ENCODE data around the gene MAP4K2. TPM values are rescaled to one million over a fixed set of nuclear protein-coding genes. Genes with fewer than 3 reads are reported as not detected.

Gene MAP4K2
- total and polyA plus RNA-seq, 7 donors = 9.0 to 23.5 (median 13.6) TPM

DNA sequence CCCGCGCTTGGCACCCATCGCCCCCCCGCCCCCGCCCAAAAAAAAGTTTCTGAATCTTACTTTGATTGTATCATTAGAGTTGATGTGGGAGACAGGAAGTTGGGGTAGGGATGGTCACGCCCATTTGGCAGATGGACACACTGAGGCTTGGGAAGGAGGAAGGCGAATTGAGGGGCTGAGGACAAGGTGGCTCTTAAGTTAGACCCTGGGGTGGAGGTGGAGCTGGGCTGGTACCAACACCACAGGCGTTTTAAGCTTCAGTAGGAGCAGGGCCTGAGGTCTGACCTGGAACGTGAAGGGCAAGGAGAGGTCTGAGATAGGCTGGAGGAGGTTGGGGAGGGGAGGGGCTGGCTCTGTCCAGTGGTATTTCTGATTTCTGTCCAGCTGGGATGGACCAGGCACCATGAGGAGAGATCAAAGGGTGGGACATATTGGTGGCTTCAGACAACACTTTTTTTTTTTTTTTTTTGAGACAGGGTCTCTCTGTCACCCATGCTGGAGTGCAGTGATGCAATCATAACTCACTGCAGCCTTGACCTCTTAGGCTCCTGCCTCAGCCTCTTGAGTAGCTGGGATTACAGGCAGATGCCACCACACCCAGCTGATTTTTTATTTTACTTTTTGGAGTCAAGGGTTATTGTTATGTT, 42.2 kb upstream of the MAP4K2 start:
- 14 to 25% methylated on average over 9 of the region's 9 CpGs for WGBS, 2 donors
- H3K27ac ChIP-seq = peak overlapping the region in 1 of 4 donors; percentile 53

DNA sequence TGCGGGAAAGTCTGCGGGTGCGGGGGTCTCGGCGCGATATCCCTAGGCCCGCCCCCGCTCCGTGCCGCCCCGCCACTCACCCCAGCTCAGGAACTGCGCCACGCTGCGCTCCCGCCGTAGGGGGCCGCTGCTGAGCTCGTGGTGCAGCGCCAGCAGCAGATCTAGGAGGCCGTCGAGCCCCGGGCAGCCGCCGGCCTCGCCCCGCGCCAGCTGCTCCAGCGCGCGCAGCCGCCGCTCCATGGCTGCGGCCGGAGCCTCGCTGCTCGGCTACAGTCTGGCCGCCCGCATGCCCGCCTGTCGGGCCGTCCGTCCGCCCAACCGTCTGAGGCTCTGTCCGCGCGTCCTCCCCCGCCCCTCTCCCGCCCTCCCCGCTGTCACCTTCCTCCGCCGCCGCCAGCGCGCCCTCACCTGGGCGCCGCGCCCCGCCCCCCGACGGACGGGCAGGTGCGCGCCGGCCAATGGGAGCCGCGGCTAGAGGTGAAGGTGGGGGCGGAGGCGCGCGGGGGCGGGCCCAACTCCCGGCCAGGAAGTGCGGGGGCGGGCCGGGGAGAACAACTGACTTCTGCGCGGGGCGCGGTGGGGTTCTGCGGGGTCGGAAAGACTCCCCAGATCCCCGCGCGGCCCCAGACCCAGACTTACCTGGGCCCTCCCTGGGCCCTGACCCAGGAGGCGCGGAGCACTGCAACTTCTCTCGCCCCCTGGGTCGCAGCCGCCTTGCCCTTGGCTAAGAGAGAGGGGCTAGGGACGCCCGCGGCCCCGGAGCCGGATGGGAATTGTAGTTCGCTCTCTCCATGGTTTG, 41.5 kb upstream of the MAP4K2 start, which contains the start of gene CDC42BPG:
TSS of gene CDC42BPG (minus strand) at position 324 of the 799 bp plus-strand sequence. CDS start at position 240, 84 bp downstream.
- H3K9me3 ChIP-seq = no peaks in the 10 kb centered on the region
- no peaks in the 10 kb centered on the region for H3K36me3 ChIP-seq
- peak within 1 kb of the TSS in 3 of 4 donors; percentile 33 to 56 (median 39) for H3K4me3 ChIP-seq
- peak within 1 kb of the TSS in 3 of 4 donors; percentile 36 to 53 (median 40) for H3K27ac ChIP-seq
- intact Hi-C loops (cut with DNase I) = loop anchor here (10.0 kb wide), 1 partner anchor 270 kb away; the partner anchor contains the start of genes TM7SF2 and ZNHIT2
- no peak for DNase-seq
- peaks cover 0 to 26% (median 16%) of the 10 kb centered on the region in 4 donors for H3K4me1 ChIP-seq
- WGBS, 2 donors = 1% methylated on average over 95 to 96 of the region's 96 CpGs
- peaks cover 0 to 10% (median 0%) of the 10 kb centered on the region in 3 donors for H3K27me3 ChIP-seq
- TF ChIP-seq, protein P1, sequence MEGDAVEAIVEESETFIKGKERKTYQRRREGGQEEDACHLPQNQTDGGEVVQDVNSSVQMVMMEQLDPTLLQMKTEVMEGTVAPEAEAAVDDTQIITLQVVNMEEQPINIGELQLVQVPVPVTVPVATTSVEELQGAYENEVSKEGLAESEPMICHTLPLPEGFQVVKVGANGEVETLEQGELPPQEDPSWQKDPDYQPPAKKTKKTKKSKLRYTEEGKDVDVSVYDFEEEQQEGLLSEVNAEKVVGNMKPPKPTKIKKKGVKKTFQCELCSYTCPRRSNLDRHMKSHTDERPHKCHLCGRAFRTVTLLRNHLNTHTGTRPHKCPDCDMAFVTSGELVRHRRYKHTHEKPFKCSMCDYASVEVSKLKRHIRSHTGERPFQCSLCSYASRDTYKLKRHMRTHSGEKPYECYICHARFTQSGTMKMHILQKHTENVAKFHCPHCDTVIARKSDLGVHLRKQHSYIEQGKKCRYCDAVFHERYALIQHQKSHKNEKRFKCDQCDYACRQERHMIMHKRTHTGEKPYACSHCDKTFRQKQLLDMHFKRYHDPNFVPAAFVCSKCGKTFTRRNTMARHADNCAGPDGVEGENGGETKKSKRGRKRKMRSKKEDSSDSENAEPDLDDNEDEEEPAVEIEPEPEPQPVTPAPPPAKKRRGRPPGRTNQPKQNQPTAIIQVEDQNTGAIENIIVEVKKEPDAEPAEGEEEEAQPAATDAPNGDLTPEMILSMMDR (IDR thresholded peaks at IDR 0.05) = peak; percentile 24 to 65 (median 32)
- no peak for TF ChIP-seq POLR2A (IDR thresholded peaks at IDR 0.05)
- no peak for TF ChIP-seq POLR2AphosphoS5 (IDR thresholded peaks at IDR 0.05)
- no peak for TF ChIP-seq EP300 (IDR thresholded peaks at IDR 0.05)

More for the DNA sequence above, 42.2 kb upstream of the MAP4K2 start:
- Histone ChIP-seq H3K4me1 (peaks cover 0 to 33% (median 23%) of the 10 kb centered on the region in 4 donors), H3K9me3 (no peaks in the 10 kb centered on the region), H3K4me3 (peak overlapping the region in 3 of 4 donors; percentile 33 to 56 (median 39)), H3K27me3 (peaks cover 0 to 10% (median 0%) of the 10 kb centered on the region in 3 donors), H3K36me3 (no peaks in the 10 kb centered on the region)
- no peak for DNase-seq
- intact Hi-C loops (cut with DNase I) = loop anchor here (10.0 kb wide), 1 partner anchor 270 kb away; the partner anchor contains the start of genes TM7SF2 and ZNHIT2
- TF ChIP-seq EP300 (IDR thresholded peaks at IDR 0.05) (no peak), POLR2A (IDR thresholded peaks at IDR 0.05) (no peak), POLR2AphosphoS5 (IDR thresholded peaks at IDR 0.05) (no peak)
- TF ChIP-seq, protein P1 (IDR thresholded peaks at IDR 0.05) = no peak

DNA sequence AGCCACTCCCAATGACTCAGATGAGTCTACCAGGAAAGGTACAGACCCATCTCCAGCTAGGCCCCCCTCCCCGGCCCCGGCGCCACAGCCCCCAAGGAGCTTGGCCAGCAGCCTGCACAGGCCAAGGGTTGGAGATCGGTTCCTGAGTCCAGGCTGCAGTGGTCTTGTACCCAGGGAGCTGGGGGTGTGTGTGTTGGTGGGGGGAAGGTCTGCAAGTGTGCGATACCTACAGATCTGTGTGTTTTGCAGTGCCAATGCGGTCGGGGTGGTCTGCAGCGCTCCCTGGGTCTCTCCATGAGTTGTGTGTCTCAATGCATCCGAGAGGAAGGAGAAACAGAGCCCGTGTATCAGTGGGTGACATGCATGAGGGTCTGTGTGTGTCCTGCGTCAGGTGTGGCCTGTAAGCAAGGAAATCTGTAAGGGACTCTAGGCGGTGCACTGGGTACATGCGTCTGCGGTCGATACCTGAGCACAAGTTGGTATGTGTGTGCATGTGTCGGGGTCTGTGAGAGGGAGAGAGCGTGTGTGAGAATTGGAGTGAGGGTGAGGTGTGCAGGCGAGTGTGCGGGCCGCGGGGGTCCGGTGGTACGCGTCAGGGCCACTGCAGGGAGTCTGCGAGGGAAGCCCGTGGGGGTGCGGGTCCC, 40.8 kb upstream of the MAP4K2 start:
- WGBS, 2 donors = 13 to 45% methylated on average over 27 of the region's 27 CpGs
- peaks cover 0 to 19% (median 9%) of the 10 kb centered on the region in 4 donors for H3K4me1 ChIP-seq
- H3K4me3 ChIP-seq = peak overlapping the region in 3 of 4 donors; percentile 33 to 56 (median 39)
- TF ChIP-seq EP300 (IDR thresholded peaks at IDR 0.05) = no peak
- TF ChIP-seq POLR2A (IDR thresholded peaks at IDR 0.05) = no peak
- TF ChIP-seq POLR2AphosphoS5 (IDR thresholded peaks at IDR 0.05) = no peak
- TF ChIP-seq, protein P1 (IDR thresholded peaks at IDR 0.05) = no peak
- H3K27ac ChIP-seq = peak overlapping the region in 2 of 4 donors; percentile 36 to 53
- peaks cover 0 to 10% (median 0%) of the 10 kb centered on the region in 3 donors for H3K27me3 ChIP-seq
- no peaks in the 10 kb centered on the region for H3K9me3 ChIP-seq
- no peaks in the 10 kb centered on the region for H3K36me3 ChIP-seq
- intact Hi-C loops (cut with DNase I) = loop anchor here (10.0 kb wide), 1 partner anchor 271 kb away; the partner anchor contains the start of genes TM7SF2 and ZNHIT2
- no peak for DNase-seq

Data from sigmoid colon (tissue), 7 donors.